Measurements from ENCODE around the gene RFFL. TPM values are rescaled to one million over a fixed set of nuclear protein-coding genes. Genes with fewer than 3 reads are reported as not detected.

Gene RFFL
- total and polyA plus RNA-seq, 8 donors: 19.6 to 42.0 (median 22.2) TPM

- ATAC-seq (no peak), DNase-seq (no peak)
- Histone ChIP-seq H3K27me3 (no peaks in the 10 kb centered on the region), H3K27ac (no peak overlapping the region), H3K4me1 (peaks cover 0 to 35% of the 10 kb centered on the region in 2 donors), H3K36me3 (peaks cover 0 to 81% of the 10 kb centered on the region in 2 donors), H3K9me3 (no peaks in the 10 kb centered on the region), H3K4me3 (no peak overlapping the region)
- intact Hi-C loops (cut with DNase I): no loop called here
- TF ChIP-seq, protein P1, sequence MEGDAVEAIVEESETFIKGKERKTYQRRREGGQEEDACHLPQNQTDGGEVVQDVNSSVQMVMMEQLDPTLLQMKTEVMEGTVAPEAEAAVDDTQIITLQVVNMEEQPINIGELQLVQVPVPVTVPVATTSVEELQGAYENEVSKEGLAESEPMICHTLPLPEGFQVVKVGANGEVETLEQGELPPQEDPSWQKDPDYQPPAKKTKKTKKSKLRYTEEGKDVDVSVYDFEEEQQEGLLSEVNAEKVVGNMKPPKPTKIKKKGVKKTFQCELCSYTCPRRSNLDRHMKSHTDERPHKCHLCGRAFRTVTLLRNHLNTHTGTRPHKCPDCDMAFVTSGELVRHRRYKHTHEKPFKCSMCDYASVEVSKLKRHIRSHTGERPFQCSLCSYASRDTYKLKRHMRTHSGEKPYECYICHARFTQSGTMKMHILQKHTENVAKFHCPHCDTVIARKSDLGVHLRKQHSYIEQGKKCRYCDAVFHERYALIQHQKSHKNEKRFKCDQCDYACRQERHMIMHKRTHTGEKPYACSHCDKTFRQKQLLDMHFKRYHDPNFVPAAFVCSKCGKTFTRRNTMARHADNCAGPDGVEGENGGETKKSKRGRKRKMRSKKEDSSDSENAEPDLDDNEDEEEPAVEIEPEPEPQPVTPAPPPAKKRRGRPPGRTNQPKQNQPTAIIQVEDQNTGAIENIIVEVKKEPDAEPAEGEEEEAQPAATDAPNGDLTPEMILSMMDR (IDR thresholded peaks at IDR 0.05): no peak
Measured at GRCh38 chr17:34988644-34989043, 74.9 kb downstream of the RFFL start.

GRCh38 chr17:34987232-34987631 is 76.3 kb downstream of the RFFL start:
- intact Hi-C loops (cut with DNase I): no loop called here

GRCh38 chr17:34981538-34982241 is 81.8 kb downstream of the RFFL start:
- TF ChIP-seq, protein P1 (IDR thresholded peaks at IDR 0.05): no peak
- Histone ChIP-seq H3K27me3 (no peaks in the 10 kb centered on the region), H3K4me1 (peaks cover 10 to 40% of the 10 kb centered on the region in 2 donors), H3K27ac (peak overlapping the region; percentile 99), H3K36me3 (peaks cover 0 to 20% of the 10 kb centered on the region in 2 donors), H3K9me3 (no peaks in the 10 kb centered on the region), H3K4me3 (peak overlapping the region; percentile 88 to 93)
- DNase-seq: no peak
- intact Hi-C loops (cut with DNase I): no loop called here
- peak; percentile 3 for ATAC-seq

More at GRCh38 chr17:34987232-34987631, 76.3 kb downstream of the RFFL start:
- peaks cover 0 to 37% of the 10 kb centered on the region in 2 donors for H3K4me1 ChIP-seq
- H3K9me3 ChIP-seq: no peaks in the 10 kb centered on the region
- H3K4me3 ChIP-seq: no peak overlapping the region
- no peak for ATAC-seq
- H3K36me3 ChIP-seq: peaks cover 0 to 68% of the 10 kb centered on the region in 2 donors
- H3K27me3 ChIP-seq: no peaks in the 10 kb centered on the region
- no peak overlapping the region for H3K27ac ChIP-seq
- TF ChIP-seq, protein P1 (IDR thresholded peaks at IDR 0.05): no peak
- DNase-seq: no peak

DNA sequence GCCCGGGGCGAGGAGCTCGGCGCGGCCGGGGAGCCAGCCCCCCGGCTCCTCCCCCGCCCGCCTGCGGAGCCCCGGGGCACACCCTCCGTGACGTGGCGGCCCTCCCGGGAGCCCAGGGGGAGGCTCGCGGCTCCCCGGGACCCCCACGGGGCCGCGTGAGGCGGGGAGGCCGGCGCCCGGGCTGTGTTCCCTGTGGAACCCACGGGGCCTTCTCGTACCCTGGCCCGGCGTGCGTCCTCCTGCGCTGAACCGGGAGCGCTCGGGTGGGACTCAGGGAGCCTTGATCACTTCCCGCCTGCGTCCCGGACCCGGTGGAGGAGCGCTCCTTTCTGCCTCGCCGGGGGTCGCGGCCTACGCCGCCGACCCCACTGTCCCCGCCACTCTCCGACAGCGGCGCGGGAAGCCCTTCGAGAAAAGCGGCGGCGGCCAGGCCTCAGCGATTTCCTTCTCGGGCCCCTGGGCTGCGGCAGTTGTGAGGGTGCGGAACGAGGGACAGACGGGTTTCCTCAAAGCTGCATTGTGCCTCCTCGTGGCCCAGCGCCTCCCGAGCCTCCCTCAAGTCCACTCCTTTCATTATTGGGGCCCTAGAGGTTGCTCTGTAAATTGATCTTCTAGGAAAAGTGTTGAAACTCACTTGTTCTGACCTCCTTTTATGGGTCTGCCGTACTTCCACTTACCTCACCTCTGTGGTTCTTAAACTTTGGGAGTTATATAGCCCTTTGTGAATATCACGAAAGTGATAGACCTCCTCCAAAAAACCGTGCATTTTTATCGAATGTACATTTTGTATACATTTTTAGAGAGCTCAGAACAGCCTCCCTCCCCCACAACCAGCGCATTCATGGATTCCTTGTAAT is 82.6 kb downstream of the RFFL start:
- Histone ChIP-seq H3K36me3 (peaks cover 0 to 12% of the 10 kb centered on the region in 2 donors), H3K4me3 (peak overlapping the region; percentile 88 to 93), H3K27ac (peak overlapping the region; percentile 99), H3K9me3 (no peaks in the 10 kb centered on the region), H3K4me1 (peaks cover 10 to 40% of the 10 kb centered on the region in 2 donors), H3K27me3 (no peaks in the 10 kb centered on the region)
- intact Hi-C loops (cut with DNase I): no loop called here
- peak; percentile 95 for ATAC-seq
- TF ChIP-seq, protein P1 (IDR thresholded peaks at IDR 0.05): peak; percentile 10 to 17
- peak; percentile 76 to 93 (median 86) for DNase-seq

- intact Hi-C loops (cut with DNase I): no loop called here
- DNase-seq (peak; percentile 95 to 98 (median 96)), ATAC-seq (peak; percentile 89)
- Histone ChIP-seq H3K4me1 (peaks cover 10 to 40% of the 10 kb centered on the region in 2 donors), H3K4me3 (peak within 1 kb of the TSS; percentile 88 to 93), H3K27me3 (no peaks in the 10 kb centered on the region), H3K9me3 (no peaks in the 10 kb centered on the region), H3K27ac (peak within 1 kb of the TSS; percentile 99), H3K36me3 (peaks cover 0 to 6% of the 10 kb centered on the region in 2 donors)
- TF ChIP-seq, protein P1 (IDR thresholded peaks at IDR 0.05): no peak
Measured at GRCh38 chr17:34980353-34980680, 83.2 kb downstream of the RFFL start, which contains the start of gene LIG3. Gene LIG3 (plus strand): TSS chr17:34980512. CDS start chr17:34983006, 2,494 bp downstream.
